Measurements from ENCODE around the gene SHBG. TPM values are rescaled to one million over a fixed set of nuclear protein-coding genes. Genes with fewer than 3 reads are reported as not detected.
"Not testable (repeated sequence)": the region's sequence is repeated elsewhere in the genome, so short reads cannot be mapped to it uniquely, and the experiment has no call there.

The SHBG gene
- total and polyA plus RNA-seq, 4 donors = 0.20 to 2.7 (median 1.3) TPM

DNA sequence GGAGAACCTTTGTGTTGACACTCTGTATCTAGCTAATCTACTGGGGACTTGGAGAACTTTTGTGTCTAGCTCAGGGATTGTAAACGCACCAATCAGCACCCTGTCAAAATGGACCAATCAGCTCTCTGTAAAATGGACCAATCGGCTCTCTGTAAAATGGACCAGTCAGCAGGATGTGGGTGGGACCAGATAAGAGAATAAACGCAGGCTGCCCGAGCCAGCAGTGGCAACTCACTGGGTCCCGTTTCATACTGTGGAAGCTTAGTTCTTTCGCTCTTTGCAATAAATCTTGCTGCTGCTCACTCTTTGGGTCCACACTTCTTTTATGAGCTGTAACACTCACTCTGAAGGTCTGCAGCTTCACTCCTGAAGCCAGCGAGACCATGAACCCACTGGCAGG is 11.7 kb downstream of the SHBG start:
- DNase-seq (ENCODE audit: low read depth in 4 of 6, low spot score in 6 of 6); H3K27ac ChIP-seq (ENCODE audit: low read depth, low read length); H3K4me1 ChIP-seq (ENCODE audit: control insufficient read depth, insufficient read depth, low read length); H3K36me3 ChIP-seq (ENCODE audit: control insufficient read depth, insufficient read depth, low read length); H3K4me3 ChIP-seq (ENCODE audit: low read depth, low read length); H3K27me3 ChIP-seq (ENCODE audit: control insufficient read depth, insufficient read depth, low read length); H3K9me3 ChIP-seq (ENCODE audit: control insufficient read depth, insufficient read depth, low read length): not testable (repeated sequence)
- WGBS (ENCODE audit: insufficient coverage) = 63% methylated on average over 6 of the region's 7 CpGs

DNA sequence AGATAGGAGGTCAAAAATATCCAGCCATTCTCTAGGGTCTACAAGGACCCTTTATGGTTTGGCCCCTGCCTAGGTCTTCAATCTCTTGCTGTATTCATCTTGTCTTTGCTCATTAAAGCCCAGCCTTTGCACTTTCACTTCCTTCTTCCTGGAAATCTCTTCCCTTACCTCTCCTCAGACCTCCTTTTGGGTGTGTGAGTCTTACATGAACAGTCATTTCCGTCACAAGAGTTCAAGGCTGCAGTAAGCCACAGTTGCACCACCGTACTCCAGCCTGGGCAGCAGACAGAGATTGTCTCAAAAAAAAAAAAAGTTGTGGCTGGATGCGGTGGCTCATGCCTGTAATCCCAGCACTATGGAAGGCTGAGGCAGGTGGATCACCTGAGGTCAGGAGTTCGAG is 14.8 kb downstream of the SHBG start:
- H3K36me3 ChIP-seq (ENCODE audit: control insufficient read depth, insufficient read depth, low read length) = no peaks in the 10 kb centered on the region
- WGBS (ENCODE audit: insufficient coverage) = 81% methylated on average over 4 of the region's 4 CpGs

DNA sequence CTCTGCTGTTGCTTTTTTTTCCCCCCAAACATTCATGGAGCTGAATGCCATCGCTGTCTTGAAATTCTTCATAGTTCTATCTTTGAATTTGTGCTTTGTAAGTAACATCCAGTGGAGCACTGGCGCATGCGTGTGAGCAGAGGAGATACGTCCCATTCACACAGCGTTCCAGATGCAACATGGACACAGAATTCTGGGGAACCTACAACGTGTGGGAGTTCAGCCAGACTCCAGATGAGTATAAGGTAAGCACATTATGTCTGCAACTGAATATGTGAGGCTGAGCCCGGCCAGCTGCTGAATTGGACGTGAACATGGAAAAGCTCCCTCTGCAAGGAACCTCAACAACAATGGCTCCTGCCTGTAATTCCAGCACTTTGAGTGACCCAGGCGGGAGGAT is 16.5 kb downstream of the SHBG start:
- no peak overlapping the region for H3K4me3 ChIP-seq (ENCODE audit: low read depth, low read length)
- H3K9me3 ChIP-seq (ENCODE audit: control insufficient read depth, insufficient read depth, low read length) = no peaks in the 10 kb centered on the region
- H3K27me3 ChIP-seq (ENCODE audit: control insufficient read depth, insufficient read depth, low read length) = no peaks in the 10 kb centered on the region
- 73% methylated on average over 8 of the region's 9 CpGs for WGBS (ENCODE audit: insufficient coverage)
- H3K4me1 ChIP-seq (ENCODE audit: control insufficient read depth, insufficient read depth, low read length) = peaks cover 6% of the 10 kb centered on the region
- H3K36me3 ChIP-seq (ENCODE audit: control insufficient read depth, insufficient read depth, low read length) = no peaks in the 10 kb centered on the region
- no peak for DNase-seq (ENCODE audit: low read depth in 4 of 6, low spot score in 6 of 6)
- no peak overlapping the region for H3K27ac ChIP-seq (ENCODE audit: low read depth, low read length)

More for the DNA sequence above, 14.8 kb downstream of the SHBG start:
- Histone ChIP-seq H3K27ac (ENCODE audit: low read depth, low read length) (no peak overlapping the region), H3K9me3 (ENCODE audit: control insufficient read depth, insufficient read depth, low read length) (no peaks in the 10 kb centered on the region), H3K27me3 (ENCODE audit: control insufficient read depth, insufficient read depth, low read length) (no peaks in the 10 kb centered on the region), H3K4me3 (ENCODE audit: low read depth, low read length) (no peak overlapping the region), H3K4me1 (ENCODE audit: control insufficient read depth, insufficient read depth, low read length) (no peaks in the 10 kb centered on the region)
- DNase-seq (ENCODE audit: low read depth in 4 of 6, low spot score in 6 of 6) = no peak

DNA sequence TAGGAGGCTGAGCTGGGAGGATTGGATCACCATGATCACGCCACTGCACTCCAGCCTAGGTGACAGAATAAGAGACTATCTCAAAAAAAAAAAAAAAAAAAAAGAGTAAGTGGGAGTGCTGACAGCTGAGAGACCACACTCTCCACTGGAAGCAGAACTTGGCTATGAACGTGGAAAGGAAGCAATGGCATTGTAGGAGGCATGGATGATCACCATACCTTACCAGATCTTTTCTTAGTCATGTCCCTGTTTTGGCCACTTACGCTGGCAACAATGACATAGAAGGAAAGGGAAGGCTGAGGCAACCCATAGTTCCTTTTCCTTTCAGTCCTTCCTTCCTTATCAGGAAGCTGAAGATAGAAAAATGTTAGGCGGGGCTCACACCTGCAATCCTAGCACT is 17.1 kb downstream of the SHBG start:
- Histone ChIP-seq H3K9me3 (ENCODE audit: control insufficient read depth, insufficient read depth, low read length) (no peaks in the 10 kb centered on the region), H3K4me3 (ENCODE audit: low read depth, low read length) (no peak overlapping the region), H3K27ac (ENCODE audit: low read depth, low read length) (no peak overlapping the region), H3K36me3 (ENCODE audit: control insufficient read depth, insufficient read depth, low read length) (no peaks in the 10 kb centered on the region), H3K27me3 (ENCODE audit: control insufficient read depth, insufficient read depth, low read length) (no peaks in the 10 kb centered on the region), H3K4me1 (ENCODE audit: control insufficient read depth, insufficient read depth, low read length) (peaks cover 11% of the 10 kb centered on the region)
- WGBS (ENCODE audit: insufficient coverage) = 100% methylated on average over 1 of the region's 4 CpGs
- DNase-seq (ENCODE audit: low read depth in 4 of 6, low spot score in 6 of 6) = no peak

DNA sequence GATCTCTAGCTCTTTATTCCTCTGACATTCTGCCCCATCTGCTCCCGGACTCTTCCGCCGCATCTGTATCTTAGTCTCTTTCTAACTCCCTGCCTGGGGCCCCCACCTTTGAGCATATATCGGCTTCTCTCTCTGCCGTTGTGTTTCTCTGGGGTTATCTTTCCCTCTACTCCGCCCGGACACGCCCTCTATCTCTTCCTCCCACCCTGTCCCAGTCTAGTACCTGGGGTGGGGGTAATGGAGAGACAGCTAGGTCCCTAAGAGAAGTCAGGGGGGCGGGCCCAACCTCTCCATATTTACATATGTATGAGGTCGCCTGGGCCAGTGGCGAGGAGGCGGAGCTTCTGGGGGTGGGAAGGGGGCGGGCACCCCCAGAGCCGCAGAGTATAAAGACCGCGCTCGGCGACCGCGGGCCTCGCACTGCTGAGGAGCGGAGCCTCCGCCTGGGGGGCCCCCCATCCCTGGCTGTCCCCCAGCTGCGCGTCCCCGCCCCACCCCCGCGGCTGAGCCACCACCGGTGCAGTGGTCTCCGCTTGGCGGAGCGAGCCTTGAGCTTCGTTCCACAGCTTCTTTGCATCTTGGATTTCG is 20.7 kb downstream of the SHBG start, which contains the start of gene ATP1B2:
ATP1B2 (plus strand) TSS at position 418 of the 588 bp plus-strand sequence. CDS start 593 bp downstream, outside the sequence.
- Histone ChIP-seq H3K36me3 (ENCODE audit: control insufficient read depth, insufficient read depth, low read length) (peaks cover 21% of the 10 kb centered on the region), H3K27me3 (ENCODE audit: control insufficient read depth, insufficient read depth, low read length) (no peaks in the 10 kb centered on the region), H3K4me3 (ENCODE audit: low read depth, low read length) (peak within 1 kb of the TSS; percentile 88), H3K4me1 (ENCODE audit: control insufficient read depth, insufficient read depth, low read length) (peaks cover 44% of the 10 kb centered on the region), H3K27ac (ENCODE audit: low read depth, low read length) (peak within 1 kb of the TSS; percentile 84), H3K9me3 (ENCODE audit: control insufficient read depth, insufficient read depth, low read length) (no peaks in the 10 kb centered on the region)
- DNase-seq (ENCODE audit: low read depth in 4 of 6, low spot score in 6 of 6) = peak in 4 of 6 donors; percentile 70 to 97 (median 90)
- WGBS (ENCODE audit: insufficient coverage) = 0% methylated on average over 28 of the region's 34 CpGs

DNA sequence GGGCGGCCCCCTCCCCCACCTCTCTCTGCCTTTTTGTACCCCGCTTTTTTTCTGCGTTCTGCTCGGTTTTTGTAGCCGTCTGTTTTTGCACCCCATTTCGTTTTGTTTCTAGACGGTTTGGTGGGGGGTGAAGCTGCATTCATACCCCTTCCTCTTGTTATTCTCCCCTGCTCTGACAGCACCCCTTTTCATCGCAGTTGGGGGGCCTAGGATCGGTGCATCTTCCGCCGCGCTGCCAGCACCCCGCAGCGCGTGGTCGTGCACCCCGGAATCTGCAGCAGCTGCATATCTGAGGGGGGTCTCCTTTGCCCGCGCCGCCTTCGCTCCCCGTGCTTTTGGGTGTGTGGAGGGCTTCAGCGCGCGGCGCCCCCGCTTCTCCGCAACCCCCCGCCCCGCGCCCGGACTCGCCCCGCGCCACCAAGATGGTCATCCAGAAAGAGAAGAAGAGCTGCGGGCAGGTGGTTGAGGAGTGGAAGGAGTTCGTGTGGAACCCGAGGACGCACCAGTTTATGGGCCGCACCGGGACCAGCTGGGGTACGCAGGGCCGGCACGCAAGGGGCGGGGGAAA is 21.2 kb downstream of the SHBG start:
- no peaks in the 10 kb centered on the region for H3K9me3 ChIP-seq (ENCODE audit: control insufficient read depth, insufficient read depth, low read length)
- peak overlapping the region; percentile 88 for H3K4me3 ChIP-seq (ENCODE audit: low read depth, low read length)
- H3K36me3 ChIP-seq (ENCODE audit: control insufficient read depth, insufficient read depth, low read length) = peaks cover 27% of the 10 kb centered on the region
- DNase-seq (ENCODE audit: low read depth in 4 of 6, low spot score in 6 of 6) = no peak
- under 1% methylated on average over 39 of the region's 45 CpGs for WGBS (ENCODE audit: insufficient coverage)
- H3K27me3 ChIP-seq (ENCODE audit: control insufficient read depth, insufficient read depth, low read length) = no peaks in the 10 kb centered on the region
- peak overlapping the region; percentile 84 for H3K27ac ChIP-seq (ENCODE audit: low read depth, low read length)
- H3K4me1 ChIP-seq (ENCODE audit: control insufficient read depth, insufficient read depth, low read length) = peaks cover 49% of the 10 kb centered on the region

DNA sequence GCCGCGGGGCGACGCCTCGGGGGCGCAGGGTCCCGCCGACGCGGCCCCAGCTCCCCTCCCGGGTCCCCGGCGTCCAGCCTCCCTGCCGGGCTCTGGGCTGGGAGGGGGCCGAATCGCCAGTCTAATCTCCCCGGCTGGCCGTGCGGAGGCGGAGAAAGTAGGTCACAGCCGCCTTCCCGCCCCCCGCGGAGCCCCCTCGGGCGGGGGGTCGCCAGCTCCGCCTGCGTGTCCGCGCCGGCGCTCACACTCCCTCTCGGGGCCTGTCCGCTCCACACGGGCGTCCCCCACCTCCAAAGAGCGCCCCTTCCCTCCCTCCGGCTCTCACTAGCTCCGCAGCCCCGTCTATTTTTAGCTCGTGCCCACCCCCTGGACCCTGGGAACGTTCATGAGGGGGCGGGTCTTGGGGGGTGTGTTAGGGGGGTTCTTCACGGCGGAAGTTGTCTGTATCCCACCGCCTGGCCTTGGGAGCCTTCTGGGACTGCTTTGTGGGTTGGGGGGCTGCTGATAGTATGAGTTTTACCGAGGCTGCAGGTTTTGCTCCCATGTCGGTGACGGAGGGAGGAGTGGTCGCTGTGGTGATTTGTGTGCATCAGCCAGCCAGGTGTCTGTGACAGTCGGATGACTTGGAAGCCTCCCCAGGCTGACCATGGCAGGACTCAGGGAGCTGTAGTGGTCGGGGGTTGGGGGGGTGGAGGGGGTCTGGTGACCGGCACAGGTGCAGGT is 21.9 kb downstream of the SHBG start:
- Histone ChIP-seq H3K27ac (ENCODE audit: low read depth, low read length) (peak overlapping the region; percentile 84), H3K27me3 (ENCODE audit: control insufficient read depth, insufficient read depth, low read length) (no peaks in the 10 kb centered on the region), H3K4me1 (ENCODE audit: control insufficient read depth, insufficient read depth, low read length) (peaks cover 56% of the 10 kb centered on the region), H3K9me3 (ENCODE audit: control insufficient read depth, insufficient read depth, low read length) (no peaks in the 10 kb centered on the region), H3K36me3 (ENCODE audit: control insufficient read depth, insufficient read depth, low read length) (peaks cover 29% of the 10 kb centered on the region), H3K4me3 (ENCODE audit: low read depth, low read length) (peak overlapping the region; percentile 88)
- under 1% methylated on average over 43 of the region's 54 CpGs for WGBS (ENCODE audit: insufficient coverage)
- DNase-seq (ENCODE audit: low read depth in 4 of 6, low spot score in 6 of 6) = peak in 3 of 6 donors; percentile 73 to 94 (median 93)

DNA sequence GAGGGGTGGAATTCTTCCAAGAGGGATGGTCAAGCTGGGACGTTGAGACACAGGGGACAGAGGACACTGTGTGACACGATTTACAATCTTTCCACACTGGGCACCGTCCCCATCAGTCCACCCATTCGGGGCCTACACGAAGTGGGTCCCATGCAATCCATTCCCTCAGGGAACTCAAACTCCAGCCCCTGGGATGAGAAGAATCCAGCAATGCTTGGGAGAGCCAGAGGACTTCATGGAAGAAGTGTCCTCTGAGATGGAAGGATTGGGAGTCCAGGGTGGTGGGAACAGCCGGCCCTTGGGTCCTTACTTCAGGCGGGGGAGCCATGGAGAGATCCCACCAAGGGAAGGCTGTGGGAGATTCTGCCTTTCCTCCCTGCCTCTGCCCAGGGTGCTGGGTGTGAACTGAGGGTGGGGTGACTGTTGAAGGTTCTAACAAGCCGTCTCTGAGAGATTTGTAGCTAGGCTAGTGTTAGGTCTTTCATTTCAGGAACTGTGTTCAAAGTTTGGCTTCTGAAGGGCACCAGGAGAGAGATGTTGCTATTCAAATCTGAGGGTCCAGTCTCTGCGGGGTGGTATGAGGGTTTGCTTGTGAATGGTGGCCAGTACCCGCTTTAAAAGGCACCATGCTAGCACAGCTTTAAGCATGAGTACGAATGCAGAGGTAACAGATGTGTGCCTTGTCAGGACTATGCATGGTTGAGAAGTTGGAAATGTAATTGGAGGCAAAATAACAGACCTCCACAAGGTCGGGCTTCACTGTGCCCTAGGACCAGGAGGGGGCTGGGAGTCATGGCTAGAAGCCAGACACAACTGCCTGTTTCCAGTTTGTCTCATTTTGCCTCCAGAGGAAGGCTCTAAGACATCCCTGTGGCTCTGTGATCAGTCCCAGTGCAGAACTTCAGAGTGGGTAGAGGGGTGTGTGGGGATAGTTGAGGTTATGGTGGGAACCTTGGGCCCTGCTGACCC is 22.7 kb downstream of the SHBG start:
- H3K4me1 ChIP-seq (ENCODE audit: control insufficient read depth, insufficient read depth, low read length) = peaks cover 64% of the 10 kb centered on the region
- peak overlapping the region; percentile 88 for H3K4me3 ChIP-seq (ENCODE audit: low read depth, low read length)
- peak in 2 of 6 donors; percentile 20 to 58 for DNase-seq (ENCODE audit: low read depth in 4 of 6, low spot score in 6 of 6)
- 42% methylated on average over 7 of the region's 12 CpGs for WGBS (ENCODE audit: insufficient coverage)
- no peaks in the 10 kb centered on the region for H3K9me3 ChIP-seq (ENCODE audit: control insufficient read depth, insufficient read depth, low read length)
- peak overlapping the region; percentile 84 for H3K27ac ChIP-seq (ENCODE audit: low read depth, low read length)
- H3K27me3 ChIP-seq (ENCODE audit: control insufficient read depth, insufficient read depth, low read length) = no peaks in the 10 kb centered on the region
- H3K36me3 ChIP-seq (ENCODE audit: control insufficient read depth, insufficient read depth, low read length) = peaks cover 29% of the 10 kb centered on the region

DNA sequence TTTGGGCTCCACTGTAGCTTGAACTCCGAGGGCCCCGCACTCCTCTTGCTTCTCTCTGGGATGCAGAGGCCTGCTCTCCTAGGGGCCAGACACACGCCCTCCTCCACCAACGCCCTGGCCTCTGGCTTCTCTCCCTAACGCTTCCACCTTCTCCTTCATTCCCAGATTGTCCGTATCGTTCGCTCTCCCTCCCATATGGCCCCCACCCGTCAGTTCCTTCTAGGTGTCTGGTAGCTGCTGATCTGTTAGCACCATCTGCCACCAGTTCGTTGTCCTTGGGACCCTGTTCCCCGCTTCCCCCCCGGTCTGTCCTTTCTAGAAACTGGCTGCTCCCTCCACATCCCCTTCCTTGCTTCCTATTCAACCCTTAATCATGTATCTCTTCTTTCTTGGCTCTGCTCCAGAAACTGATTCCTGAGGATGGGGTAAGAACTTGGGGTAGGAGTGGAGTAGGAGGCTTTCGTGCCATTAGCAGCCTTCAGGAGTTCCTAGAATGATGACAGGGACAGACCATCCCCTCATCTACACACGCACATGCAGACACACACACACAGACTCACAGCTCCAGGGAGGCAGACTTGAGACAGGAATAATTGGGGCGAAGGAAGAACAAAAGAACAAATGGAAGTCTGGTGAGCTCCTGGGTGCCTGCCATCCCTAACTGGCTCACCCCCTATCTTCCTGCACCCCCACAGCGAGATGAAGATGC is 25.1 kb downstream of the SHBG start:
- Histone ChIP-seq H3K36me3 (ENCODE audit: control insufficient read depth, insufficient read depth, low read length) (peaks cover 38% of the 10 kb centered on the region), H3K4me1 (ENCODE audit: control insufficient read depth, insufficient read depth, low read length) (peaks cover 68% of the 10 kb centered on the region), H3K4me3 (ENCODE audit: low read depth, low read length) (no peak overlapping the region), H3K9me3 (ENCODE audit: control insufficient read depth, insufficient read depth, low read length) (no peaks in the 10 kb centered on the region), H3K27ac (ENCODE audit: low read depth, low read length) (peak overlapping the region; percentile 84), H3K27me3 (ENCODE audit: control insufficient read depth, insufficient read depth, low read length) (no peaks in the 10 kb centered on the region)
- 56% methylated on average over 10 of the region's 16 CpGs for WGBS (ENCODE audit: insufficient coverage)
- DNase-seq (ENCODE audit: low read depth in 4 of 6, low spot score in 6 of 6) = no peak
